SK-N-SH treated with all-trans-retinoic acid at 6 μM for 48 hours (cell line): ENCODE data around the gene HSPA1B.
"Not testable (repeated sequence)": the region's sequence is repeated elsewhere in the genome, so short reads cannot be mapped to it uniquely, and the experiment has no call there.

Source experiments
- ARNTL ChIP-seq: fragments of 450-650 bp; formaldehyde crosslinking; IDR thresholded peaks from 2 replicates; pipeline ENCODE4 v1.5.0; 2020; ENCODE audit warnings: low read depth, mild to moderate bottlenecking, moderate library complexity, borderline replicate concordance
- CSDC2 ChIP-seq: fragments of 250-450 bp; sonication (Bioruptor Pico); IDR thresholded peaks from 2 replicates; pipeline ENCODE4 v1.5.0; 2020; ENCODE audit warnings: mild to moderate bottlenecking, moderate library complexity
- CSRNP3 ChIP-seq: fragments of 250-450 bp; sonication (Bioruptor Pico); IDR thresholded peaks from 2 replicates; pipeline ENCODE4 v1.5.1; 2021; ENCODE audit warnings: mild to moderate bottlenecking, moderate library complexity
- ISL1 ChIP-seq: fragments of 250-450 bp; sonication (Bioruptor Pico); IDR thresholded peaks from 2 replicates; pipeline ENCODE4 v2.1.2; 2022; ENCODE audit warnings: mild to moderate bottlenecking, moderate library complexity
- RARB ChIP-seq: fragments of 250-450 bp; sonication (Bioruptor Pico); IDR thresholded peaks from 2 replicates; pipeline ENCODE4 v1.8.0; 2021; ENCODE audit warnings: mild to moderate bottlenecking, moderate library complexity
- TOX ChIP-seq: fragments of 250-450 bp; sonication (Bioruptor Pico); IDR thresholded peaks from 2 replicates; pipeline ENCODE4 v1.8.0; 2021; ENCODE audit warnings: mild to moderate bottlenecking, moderate library complexity, borderline replicate concordance
- ZC3H10 ChIP-seq: fragments of 250-450 bp; sonication (Bioruptor Pico); IDR thresholded peaks from 2 replicates; pipeline ENCODE4 v1.5.1; 2021; ENCODE audit warnings: mild to moderate bottlenecking, moderate library complexity
- ZFP30 ChIP-seq: fragments of 450-650 bp; formaldehyde crosslinking; IDR thresholded peaks from 2 replicates; pipeline ENCODE4 v1.5.0; 2022; ENCODE audit warnings: mild to moderate bottlenecking, moderate library complexity
- ZNF8 ChIP-seq: fragments of 450-650 bp; formaldehyde crosslinking; IDR thresholded peaks from 2 replicates; pipeline ENCODE4 v1.5.0; 2020; ENCODE audit warnings: mild to moderate bottlenecking, moderate library complexity
- TF ChIP-seq, protein P1 (sequence below): fragments of 250-450 bp; sonication (Bioruptor Pico); IDR thresholded peaks from 2 replicates; pipeline ENCODE4 v1.5.1; 2020; ENCODE audit warnings: low read depth, mild to moderate bottlenecking, moderate library complexity
- TF ChIP-seq, protein P2 (sequence below): fragments of 250-450 bp; sonication (Bioruptor Pico); IDR thresholded peaks from 2 replicates; pipeline ENCODE4 v1.8.0; 2020; ENCODE audit warnings: mild to moderate bottlenecking, moderate library complexity, borderline replicate concordance

DNA sequence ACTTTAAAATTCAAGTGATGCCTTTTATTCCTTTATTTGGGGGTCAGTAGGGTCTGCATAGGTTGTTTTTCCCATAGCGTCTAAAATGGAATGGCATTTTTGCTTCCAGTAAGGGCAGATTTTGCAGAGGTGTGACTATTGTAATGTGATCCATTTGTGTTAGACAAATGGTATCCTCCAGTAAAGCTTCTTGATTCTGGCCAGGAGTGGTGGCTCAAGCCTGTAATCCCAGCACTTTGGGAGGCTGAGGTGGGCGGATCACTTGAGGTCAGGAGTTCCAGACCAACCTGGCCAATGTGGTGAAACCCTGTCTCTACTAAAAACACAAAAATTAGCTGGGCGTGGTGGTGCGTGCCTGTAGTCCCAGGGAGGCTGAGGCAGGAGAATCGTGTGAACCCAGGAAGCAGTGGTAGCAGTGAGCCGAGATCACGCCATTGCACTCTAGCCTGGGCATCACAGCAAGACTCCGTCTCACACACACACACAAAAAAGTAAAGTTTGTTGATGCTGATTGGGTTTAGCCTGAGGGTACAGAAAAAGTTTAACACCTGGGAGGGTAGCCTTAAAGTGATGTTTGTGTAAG is 9.5 kb upstream of the HSPA1B start:
- TF ChIP-seq ZC3H10, ISL1, TOX, ZFP30, CSDC2, RARB, ARNTL, ZNF8, CSRNP3 (CRISPR knock-in tag): not testable (repeated sequence)
- TF ChIP-seq, protein P1, sequence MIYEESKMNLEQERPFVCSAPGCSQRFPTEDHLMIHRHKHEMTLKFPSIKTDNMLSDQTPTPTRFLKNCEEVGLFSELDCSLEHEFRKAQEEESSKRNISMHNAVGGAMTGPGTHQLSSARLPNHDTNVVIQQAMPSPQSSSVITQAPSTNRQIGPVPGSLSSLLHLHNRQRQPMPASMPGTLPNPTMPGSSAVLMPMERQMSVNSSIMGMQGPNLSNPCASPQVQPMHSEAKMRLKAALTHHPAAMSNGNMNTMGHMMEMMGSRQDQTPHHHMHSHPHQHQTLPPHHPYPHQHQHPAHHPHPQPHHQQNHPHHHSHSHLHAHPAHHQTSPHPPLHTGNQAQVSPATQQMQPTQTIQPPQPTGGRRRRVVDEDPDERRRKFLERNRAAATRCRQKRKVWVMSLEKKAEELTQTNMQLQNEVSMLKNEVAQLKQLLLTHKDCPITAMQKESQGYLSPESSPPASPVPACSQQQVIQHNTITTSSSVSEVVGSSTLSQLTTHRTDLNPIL (CRISPR knock-in tag) = not testable (repeated sequence)
- TF ChIP-seq, protein P2, sequence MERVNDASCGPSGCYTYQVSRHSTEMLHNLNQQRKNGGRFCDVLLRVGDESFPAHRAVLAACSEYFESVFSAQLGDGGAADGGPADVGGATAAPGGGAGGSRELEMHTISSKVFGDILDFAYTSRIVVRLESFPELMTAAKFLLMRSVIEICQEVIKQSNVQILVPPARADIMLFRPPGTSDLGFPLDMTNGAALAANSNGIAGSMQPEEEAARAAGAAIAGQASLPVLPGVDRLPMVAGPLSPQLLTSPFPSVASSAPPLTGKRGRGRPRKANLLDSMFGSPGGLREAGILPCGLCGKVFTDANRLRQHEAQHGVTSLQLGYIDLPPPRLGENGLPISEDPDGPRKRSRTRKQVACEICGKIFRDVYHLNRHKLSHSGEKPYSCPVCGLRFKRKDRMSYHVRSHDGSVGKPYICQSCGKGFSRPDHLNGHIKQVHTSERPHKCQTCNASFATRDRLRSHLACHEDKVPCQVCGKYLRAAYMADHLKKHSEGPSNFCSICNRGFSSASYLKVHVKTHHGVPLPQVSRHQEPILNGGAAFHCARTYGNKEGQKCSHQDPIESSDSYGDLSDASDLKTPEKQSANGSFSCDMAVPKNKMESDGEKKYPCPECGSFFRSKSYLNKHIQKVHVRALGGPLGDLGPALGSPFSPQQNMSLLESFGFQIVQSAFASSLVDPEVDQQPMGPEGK (CRISPR knock-in tag) = not testable (repeated sequence)
